ENCODE measurements around the gene CACNG1. TPM values are rescaled to one million over a fixed set of nuclear protein-coding genes. Genes with fewer than 3 reads are reported as not detected.

CACNG1 gene
- polyA plus RNA-seq, 3 donors: not detected

DNA sequence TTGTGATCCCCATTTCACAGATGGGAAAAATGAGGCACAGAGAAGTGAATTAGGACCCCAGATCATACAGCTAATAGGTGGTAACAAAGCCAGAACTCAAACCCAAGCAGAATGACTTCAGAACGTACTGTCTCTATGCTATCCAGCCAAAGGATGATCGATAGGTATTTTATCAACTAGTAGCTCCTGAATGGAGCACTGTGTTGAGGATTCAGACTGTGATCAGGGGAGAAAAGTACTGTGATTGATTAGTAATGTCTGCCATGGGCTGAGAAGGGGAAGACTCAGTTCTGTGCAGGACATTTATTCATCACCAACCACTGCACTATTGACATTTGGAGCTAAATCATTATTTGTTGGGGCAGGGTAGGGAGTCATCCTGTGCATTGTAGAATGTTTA lies 41.1 kb upstream of the CACNG1 start:
- Mint-ChIP-seq H3K27me3 (ENCODE audit: low read depth in 3 of 3) (peaks cover 6 to 11% (median 10%) of the 10 kb centered on the region in 3 donors), H3K36me3 (no peaks in the 10 kb centered on the region), H3K27ac (no peak overlapping the region), H3K4me1 (no peaks in the 10 kb centered on the region), H3K9me3 (peaks cover 7 to 29% (median 19%) of the 10 kb centered on the region in 7 donors), H3K4me3 (no peak overlapping the region)
- Histone ChIP-seq H4K20me1 (ENCODE audit: insufficient read depth, low read length) (no peaks in the 10 kb centered on the region), H3K4me3 (replicated peaks in 1 of 3; ENCODE audit: low read depth in 2 of 3, low read length in 3 of 3) (no peak overlapping the region), H3K4me1 (ENCODE audit: control insufficient read depth in 1 of 2, insufficient read depth in 2 of 2, low read length in 2 of 2) (no peaks in the 10 kb centered on the region), H3K79me2 (ENCODE audit: insufficient read depth, low read length) (no peaks in the 10 kb centered on the region), H3K36me3 (replicated peaks in 1 of 2; ENCODE audit: control insufficient read depth in 1 of 2, insufficient read depth in 2 of 2, low read length in 2 of 2) (no peaks in the 10 kb centered on the region), H3K4me2 (replicated peaks; ENCODE audit: extremely low read depth, low read length, poor library complexity, severe bottlenecking) (no peak overlapping the region), H3K9me3 (replicated peaks in 1 of 2; ENCODE audit: control insufficient read depth in 1 of 2, insufficient read depth in 1 of 2, low read length in 2 of 2) (peaks cover 0 to 32% of the 10 kb centered on the region in 2 donors), H3K27me3 (ENCODE audit: control insufficient read depth in 2 of 2, insufficient read depth in 2 of 2, low read length in 2 of 2) (no peaks in the 10 kb centered on the region), H2AFZ (ENCODE audit: insufficient read depth, low read depth, low read length, poor library complexity, severe bottlenecking) (no peak overlapping the region), H3K27ac (ENCODE audit: low read depth in 1 of 2, low read length in 2 of 2) (no peak overlapping the region), H3K9ac (ENCODE audit: insufficient read depth, low read length, poor library complexity, severe bottlenecking) (no peak overlapping the region)
- intact Hi-C loops (cut with micrococcal nuclease): no loop called here
- TF ChIP-seq CTCF (IDR thresholded peaks at IDR 0.05): no peak
- 100% methylated on average over 1 of the region's 2 CpGs for WGBS (ENCODE audit: insufficient coverage)
- DNase-seq: no peak

GRCh38 chr17:67004181-67004580 lies 40.2 kb upstream of the CACNG1 start:
- Histone ChIP-seq H3K27me3 (ENCODE audit: control insufficient read depth in 2 of 2, insufficient read depth in 2 of 2, low read length in 2 of 2) (no peaks in the 10 kb centered on the region), H4K20me1 (ENCODE audit: insufficient read depth, low read length) (no peaks in the 10 kb centered on the region), H3K79me2 (ENCODE audit: insufficient read depth, low read length) (no peaks in the 10 kb centered on the region), H3K4me3 (replicated peaks in 1 of 3; ENCODE audit: low read depth in 2 of 3, low read length in 3 of 3) (no peak overlapping the region), H2AFZ (ENCODE audit: insufficient read depth, low read depth, low read length, poor library complexity, severe bottlenecking) (no peak overlapping the region), H3K27ac (ENCODE audit: low read depth in 1 of 2, low read length in 2 of 2) (no peak overlapping the region), H3K36me3 (replicated peaks in 1 of 2; ENCODE audit: control insufficient read depth in 1 of 2, insufficient read depth in 2 of 2, low read length in 2 of 2) (no peaks in the 10 kb centered on the region), H3K4me2 (replicated peaks; ENCODE audit: extremely low read depth, low read length, poor library complexity, severe bottlenecking) (no peak overlapping the region), H3K9me3 (replicated peaks in 1 of 2; ENCODE audit: control insufficient read depth in 1 of 2, insufficient read depth in 1 of 2, low read length in 2 of 2) (peaks cover 0 to 33% of the 10 kb centered on the region in 2 donors), H3K9ac (ENCODE audit: insufficient read depth, low read length, poor library complexity, severe bottlenecking) (no peak overlapping the region), H3K4me1 (ENCODE audit: control insufficient read depth in 1 of 2, insufficient read depth in 2 of 2, low read length in 2 of 2) (no peaks in the 10 kb centered on the region)
- H3K9me3 Mint-ChIP-seq: peaks cover 7 to 29% (median 19%) of the 10 kb centered on the region in 7 donors
- intact Hi-C loops (cut with micrococcal nuclease): no loop called here
- peaks cover 6 to 10% (median 10%) of the 10 kb centered on the region in 3 donors for H3K27me3 Mint-ChIP-seq (ENCODE audit: low read depth in 3 of 3)
- H3K27ac Mint-ChIP-seq: no peak overlapping the region
- no peaks in the 10 kb centered on the region for H3K36me3 Mint-ChIP-seq
- no peak overlapping the region for H3K4me3 Mint-ChIP-seq
- H3K4me1 Mint-ChIP-seq: no peaks in the 10 kb centered on the region
- TF ChIP-seq CTCF (IDR thresholded peaks at IDR 0.05): no peak
- DNase-seq: no peak
- WGBS (ENCODE audit: insufficient coverage): 80% methylated on average over 1 of the region's 11 CpGs

Data from CD14-positive monocyte (primary cell).